ENCODE results near the gene NRCAM. TPM values are rescaled to one million over a fixed set of nuclear protein-coding genes. Genes with fewer than 3 reads are reported as not detected.

Gene NRCAM
- total RNA-seq, 4 donors from 2014 or later: 1.3 to 4.7 (median 2.2) TPM

- no peaks in the 10 kb centered on the region for H3K9me3 ChIP-seq
- no peaks in the 10 kb centered on the region for H3K36me3 ChIP-seq
- no peak for TF ChIP-seq POLR2AphosphoS5 (IDR thresholded peaks at IDR 0.05)
- no peak for TF ChIP-seq POLR2A (IDR thresholded peaks at IDR 0.05)
- no peak for TF ChIP-seq EP300 (IDR thresholded peaks at IDR 0.05)
- TF ChIP-seq, protein P1, sequence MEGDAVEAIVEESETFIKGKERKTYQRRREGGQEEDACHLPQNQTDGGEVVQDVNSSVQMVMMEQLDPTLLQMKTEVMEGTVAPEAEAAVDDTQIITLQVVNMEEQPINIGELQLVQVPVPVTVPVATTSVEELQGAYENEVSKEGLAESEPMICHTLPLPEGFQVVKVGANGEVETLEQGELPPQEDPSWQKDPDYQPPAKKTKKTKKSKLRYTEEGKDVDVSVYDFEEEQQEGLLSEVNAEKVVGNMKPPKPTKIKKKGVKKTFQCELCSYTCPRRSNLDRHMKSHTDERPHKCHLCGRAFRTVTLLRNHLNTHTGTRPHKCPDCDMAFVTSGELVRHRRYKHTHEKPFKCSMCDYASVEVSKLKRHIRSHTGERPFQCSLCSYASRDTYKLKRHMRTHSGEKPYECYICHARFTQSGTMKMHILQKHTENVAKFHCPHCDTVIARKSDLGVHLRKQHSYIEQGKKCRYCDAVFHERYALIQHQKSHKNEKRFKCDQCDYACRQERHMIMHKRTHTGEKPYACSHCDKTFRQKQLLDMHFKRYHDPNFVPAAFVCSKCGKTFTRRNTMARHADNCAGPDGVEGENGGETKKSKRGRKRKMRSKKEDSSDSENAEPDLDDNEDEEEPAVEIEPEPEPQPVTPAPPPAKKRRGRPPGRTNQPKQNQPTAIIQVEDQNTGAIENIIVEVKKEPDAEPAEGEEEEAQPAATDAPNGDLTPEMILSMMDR (IDR thresholded peaks at IDR 0.05): no peak
- peaks cover 5% of the 10 kb centered on the region for H3K27me3 ChIP-seq
- H3K27ac ChIP-seq: no peak overlapping the region
- H3K4me1 ChIP-seq: no peaks in the 10 kb centered on the region
- ATAC-seq: no peak
- H3K4me3 ChIP-seq: no peak overlapping the region
- WGBS, 2 donors (ENCODE audit: low coverage in 1 of 2): 40 to 71% methylated on average over 1 to 2 of the region's 3 CpGs
Observed at GRCh38 chr7:108413782-108414492, 42.3 kb downstream of the NRCAM start.

GRCh38 chr7:108413337-108413736 is 42.9 kb downstream of the NRCAM start:
- Histone ChIP-seq H3K4me3 (no peak overlapping the region), H3K27ac (no peak overlapping the region), H3K9me3 (no peaks in the 10 kb centered on the region), H3K4me1 (no peaks in the 10 kb centered on the region), H3K36me3 (no peaks in the 10 kb centered on the region), H3K27me3 (peaks cover 5% of the 10 kb centered on the region)
- no peak for ATAC-seq
- no peak for TF ChIP-seq POLR2A (IDR thresholded peaks at IDR 0.05)
- TF ChIP-seq, protein P1 (IDR thresholded peaks at IDR 0.05): no peak
- TF ChIP-seq EP300 (IDR thresholded peaks at IDR 0.05): no peak
- no peak for TF ChIP-seq POLR2AphosphoS5 (IDR thresholded peaks at IDR 0.05)

- Histone ChIP-seq H3K27ac (no peak overlapping the region), H3K27me3 (no peaks in the 10 kb centered on the region), H3K36me3 (no peaks in the 10 kb centered on the region), H3K9me3 (no peaks in the 10 kb centered on the region), H3K4me1 (no peaks in the 10 kb centered on the region), H3K4me3 (no peak overlapping the region)
- TF ChIP-seq, protein P1 (IDR thresholded peaks at IDR 0.05): no peak
- TF ChIP-seq EP300 (IDR thresholded peaks at IDR 0.05): no peak
- TF ChIP-seq POLR2AphosphoS5 (IDR thresholded peaks at IDR 0.05): no peak
- TF ChIP-seq POLR2A (IDR thresholded peaks at IDR 0.05): no peak
- ATAC-seq: no peak
- WGBS, 2 donors (ENCODE audit: low coverage in 1 of 2): 87 to 96% methylated on average over 6 of the region's 6 CpGs
Observed at GRCh38 chr7:108409146-108409545, 47.1 kb downstream of the NRCAM start.

DNA sequence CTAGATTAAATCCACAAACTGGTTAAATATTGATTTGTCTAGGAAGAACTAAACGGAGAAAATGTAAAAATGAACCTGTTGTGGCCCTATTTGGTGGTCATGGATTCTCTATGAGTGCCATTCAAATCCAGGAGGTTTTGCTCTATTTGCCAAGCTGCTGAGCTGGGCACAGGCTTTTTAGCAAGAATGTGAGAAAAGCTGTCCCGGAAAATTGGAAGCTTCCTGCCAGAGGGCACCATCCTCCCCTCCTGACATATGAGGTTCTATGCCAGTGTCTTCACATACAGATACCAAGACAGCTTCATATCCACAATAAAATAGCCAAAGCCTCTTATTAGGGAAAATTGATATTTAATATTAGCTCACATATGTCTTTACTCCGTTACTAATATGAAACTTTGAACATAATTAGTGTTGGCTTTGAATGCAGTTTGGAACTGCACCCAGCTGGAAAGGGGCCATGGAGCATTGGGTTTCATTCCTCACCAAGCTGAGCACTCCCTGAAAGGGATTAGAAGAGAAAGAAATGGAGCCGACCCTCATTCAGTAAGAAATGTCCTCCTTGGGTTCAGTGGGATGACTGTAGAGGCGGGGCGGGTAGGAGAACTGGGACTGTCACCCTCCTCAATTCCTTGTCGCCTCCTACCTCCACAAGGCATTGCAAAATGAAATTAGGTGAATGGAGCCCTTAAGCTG is 47.8 kb downstream of the NRCAM start:
- H3K9me3 ChIP-seq: no peaks in the 10 kb centered on the region
- H3K4me1 ChIP-seq: no peaks in the 10 kb centered on the region
- TF ChIP-seq EP300 (IDR thresholded peaks at IDR 0.05) (no peak), POLR2A (IDR thresholded peaks at IDR 0.05) (no peak), POLR2AphosphoS5 (IDR thresholded peaks at IDR 0.05) (no peak)
- TF ChIP-seq, protein P1 (IDR thresholded peaks at IDR 0.05): no peak
- H3K27ac ChIP-seq: no peak overlapping the region
- H3K4me3 ChIP-seq: no peak overlapping the region
- H3K27me3 ChIP-seq: no peaks in the 10 kb centered on the region
- no peaks in the 10 kb centered on the region for H3K36me3 ChIP-seq
- WGBS, 2 donors (ENCODE audit: low coverage in 1 of 2): 64 to 77% methylated on average over 5 to 6 of the region's 7 CpGs
- ATAC-seq: no peak

- Histone ChIP-seq H3K4me3 (no peak overlapping the region), H3K4me1 (no peaks in the 10 kb centered on the region), H3K9me3 (no peaks in the 10 kb centered on the region), H3K27me3 (no peaks in the 10 kb centered on the region), H3K36me3 (no peaks in the 10 kb centered on the region), H3K27ac (no peak overlapping the region)
- TF ChIP-seq POLR2AphosphoS5 (IDR thresholded peaks at IDR 0.05) (no peak), EP300 (IDR thresholded peaks at IDR 0.05) (no peak), POLR2A (IDR thresholded peaks at IDR 0.05) (no peak)
- TF ChIP-seq, protein P1 (IDR thresholded peaks at IDR 0.05): no peak
- WGBS, 2 donors (ENCODE audit: low coverage in 1 of 2): 70 to 100% methylated on average over 2 of the region's 2 CpGs
- ATAC-seq: no peak
Observed at GRCh38 chr7:108407676-108408075, 48.6 kb downstream of the NRCAM start.

Data from gastroesophageal sphincter (tissue), 4 donors.